GM23338 (cell line): ENCODE data around the gene EPHB2. TPM values are rescaled to one million over a fixed set of nuclear protein-coding genes. Genes with fewer than 3 reads are reported as not detected.

Experiments
- ATAC-seq: fragments of 200-7000 bp; cut with Tn5 transposase; 3 replicates; pipeline ENCODE4 v1.9.1; 2020
- DNase-seq: peaks from one replicate; pipeline ENCODE4 v3.0.0-alpha.2; 2015; ENCODE audit warnings: low spot score
- H2AFZ ChIP-seq: fragments of 200-600 bp; sonication (generic); 2 replicates; pipeline ENCODE4 v1.8.0; 2016; ENCODE audit warnings: antibody characterized with exemption, mild to moderate bottlenecking, moderate library complexity
- H3F3A ChIP-seq: fragments of 200-600 bp; sonication (generic); replicated peaks from 2 replicates; pipeline ENCODE4 v1.8.0; 2017; ENCODE audit warnings: antibody characterized with exemption, mixed run types, low read depth
- H3K27ac ChIP-seq: fragments of 200-600 bp; sonication (generic); 2 replicates; pipeline ENCODE4 v1.6.1; 2016; ENCODE audit warnings: low read depth
- H3K27me3 ChIP-seq: fragments of 200-600 bp; sonication (generic); 2 replicates; pipeline ENCODE4 v1.8.0; 2016; ENCODE audit warnings: mild to moderate bottlenecking, mixed run types, moderate library complexity; ENCODE audit not compliant: insufficient read depth
- H3K36me3 ChIP-seq: fragments of 200-600 bp; sonication (generic); 2 replicates; pipeline ENCODE4 v1.8.0; 2016; ENCODE audit warnings: mild to moderate bottlenecking; ENCODE audit not compliant: insufficient read depth
- H3K4me1 ChIP-seq: fragments of 200-600 bp; sonication (generic); 2 replicates; pipeline ENCODE4 v1.8.0; 2016; ENCODE audit warnings: mild to moderate bottlenecking, moderate library complexity; ENCODE audit not compliant: insufficient read depth
- H3K4me2 ChIP-seq: fragments of 200-600 bp; sonication (generic); 2 replicates; pipeline ENCODE4 v1.7.1; 2017; ENCODE audit warnings: mixed run types
- H3K4me3 ChIP-seq: fragments of 200-600 bp; sonication (generic); 2 replicates; pipeline ENCODE4 v1.6.1; 2016; ENCODE audit warnings: mixed run types
- H3K79me2 ChIP-seq: fragments of 200-600 bp; sonication (generic); replicated peaks from 2 replicates; pipeline ENCODE4 v1.8.0; 2017; ENCODE audit warnings: mild to moderate bottlenecking; ENCODE audit not compliant: insufficient read depth
- H3K9me2 ChIP-seq: fragments of 200-600 bp; sonication (generic); 2 replicates; pipeline ENCODE4 v1.8.0; 2017; ENCODE audit not compliant: insufficient read depth
- H4K20me1 ChIP-seq: fragments of 200-600 bp; sonication (generic); replicated peaks from 2 replicates; pipeline ENCODE4 v1.8.0; 2017; ENCODE audit warnings: mild to moderate bottlenecking; ENCODE audit not compliant: insufficient read depth
- H3K27ac Mint-ChIP-seq: 2 replicates; pipeline ENCODE4 v1.8.0; 2020; ENCODE audit warnings: inconsistent platforms, mild to moderate bottlenecking, moderate library complexity, mixed read lengths
- H3K27me3 Mint-ChIP-seq: 3 replicates; pipeline ENCODE4 v1.8.0; 2022; ENCODE audit warnings: low read depth, mild to moderate bottlenecking, moderate library complexity, mixed read lengths, inconsistent platforms; ENCODE audit not compliant: insufficient read depth, poor library complexity
- H3K36me3 Mint-ChIP-seq: 3 replicates; pipeline ENCODE4 v1.8.0; 2021; ENCODE audit warnings: low read depth, mild to moderate bottlenecking, inconsistent platforms, moderate library complexity, mixed read lengths
- H3K4me1 Mint-ChIP-seq: 3 replicates; pipeline ENCODE4 v1.8.0; 2020; ENCODE audit warnings: mild to moderate bottlenecking, inconsistent platforms, mixed read lengths
- H3K4me3 Mint-ChIP-seq: 3 replicates; pipeline ENCODE4 v1.8.0; 2021; ENCODE audit warnings: moderate library complexity, mild to moderate bottlenecking, inconsistent platforms, mixed read lengths
- H3K9me3 Mint-ChIP-seq: 3 replicates; pipeline ENCODE4 v1.8.0; 2020; ENCODE audit warnings: moderate library complexity, mild to moderate bottlenecking, inconsistent platforms, mixed read lengths
- CREB1 ChIP-seq: fragments of 250-450 bp; sonication (Bioruptor Pico); IDR thresholded peaks from 2 replicates; pipeline ENCODE4 v1.5.0; 2020; ENCODE audit warnings: low read depth, mild to moderate bottlenecking, moderate library complexity
- EZH2 ChIP-seq: fragments of 200-600 bp; sonication (generic); IDR thresholded peaks from one replicate; pipeline ENCODE4 v1.8.0; 2017; ENCODE audit warnings: antibody characterized with exemption, mild to moderate bottlenecking, low read depth; ENCODE audit not compliant: unreplicated experiment
- EZH2phosphoT487 ChIP-seq: fragments of 200-600 bp; sonication (generic); IDR thresholded peaks from one replicate; pipeline ENCODE4 v1.8.1; 2018; ENCODE audit warnings: antibody characterized with exemption; ENCODE audit not compliant: unreplicated experiment
- POLR2AphosphoS5 ChIP-seq: IDR thresholded peaks from 2 replicates; pipeline ENCODE4 v1.6.1; 2016; ENCODE audit warnings: antibody characterized with exemption, low read depth
- polyA plus RNA-seq: library from polyadenylated mRNA; unstranded; fragments of >200 nt; fragmentation: Nextera tagmentation; extraction: Ambion mirVana; gene quantifications from 2 replicates; pipeline ENCODE4 v1.2.1, GENCODE V29; 2016
- total RNA-seq: library from RNA; depleted of rRNA; stranded (reverse); fragments of >200 nt; shearing (Covaris generic); gene quantifications from 2 replicates; pipeline ENCODE4 v1.2.3, GENCODE V29; 2014
- TF ChIP-seq, protein P1 (sequence below): fragments of 250-450 bp; sonication (Bioruptor Pico); IDR thresholded peaks from 2 replicates; pipeline ENCODE4 v1.5.0; 2020; ENCODE audit warnings: mild to moderate bottlenecking, moderate library complexity
- TF ChIP-seq, protein P2 (sequence below), 2 experiments: fragments of 200-600 bp in 1 of 2; sonication (generic) in 1 of 2; conservative IDR thresholded peaks; 2 replicates each; pipeline versions ENCODE4 v1.5.1 to v1.6.1; 2016 to 2017; ENCODE audit warnings: antibody characterized with exemption in 2 of 2, low read depth in 2 of 2, mild to moderate bottlenecking in 2 of 2, moderate library complexity in 1 of 2

EPHB2 gene
- total and polyA plus RNA-seq, 2 experiments from 2014 or later: 4.1 to 20.1 TPM

DNA sequence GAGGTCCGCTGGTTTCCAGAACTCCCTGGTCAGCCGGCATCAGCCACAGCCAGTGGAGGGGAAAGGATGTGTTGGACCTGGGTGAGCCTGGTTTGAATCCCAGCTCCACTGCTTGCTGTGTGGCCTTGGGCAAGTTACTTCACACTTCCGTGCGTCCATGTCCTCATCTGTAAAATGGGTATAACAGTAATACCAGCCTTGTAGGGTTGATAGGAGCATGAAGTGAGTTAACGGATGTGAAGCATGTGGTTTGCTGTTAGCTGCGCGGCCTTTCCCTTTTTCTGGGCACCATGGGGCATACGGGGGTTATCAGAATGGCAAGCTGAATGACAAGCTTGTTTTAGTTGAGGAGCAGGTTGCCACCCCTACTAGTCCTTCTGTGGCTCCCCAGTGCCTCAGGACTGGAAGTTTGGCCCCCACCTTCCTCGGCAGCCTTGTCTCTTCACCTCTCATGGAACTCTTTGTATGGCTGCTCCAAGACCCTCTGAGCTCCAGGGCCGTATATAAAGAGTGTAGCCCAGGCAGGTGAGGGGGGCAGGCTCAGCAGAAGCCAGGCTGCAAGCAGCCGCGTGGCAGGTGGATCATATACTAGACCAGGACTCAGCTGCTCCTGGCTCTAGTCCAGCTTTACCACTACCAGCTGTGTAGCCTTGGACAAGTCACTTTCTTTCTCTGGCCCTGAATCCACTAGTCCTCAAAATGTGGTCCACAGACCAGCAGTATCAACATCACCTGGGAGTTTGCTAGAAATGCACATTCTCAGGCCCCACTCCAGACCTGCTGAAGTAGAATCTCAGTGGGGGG is 166.7 kb downstream of the EPHB2 start (continued):
- TF ChIP-seq, protein P1, sequence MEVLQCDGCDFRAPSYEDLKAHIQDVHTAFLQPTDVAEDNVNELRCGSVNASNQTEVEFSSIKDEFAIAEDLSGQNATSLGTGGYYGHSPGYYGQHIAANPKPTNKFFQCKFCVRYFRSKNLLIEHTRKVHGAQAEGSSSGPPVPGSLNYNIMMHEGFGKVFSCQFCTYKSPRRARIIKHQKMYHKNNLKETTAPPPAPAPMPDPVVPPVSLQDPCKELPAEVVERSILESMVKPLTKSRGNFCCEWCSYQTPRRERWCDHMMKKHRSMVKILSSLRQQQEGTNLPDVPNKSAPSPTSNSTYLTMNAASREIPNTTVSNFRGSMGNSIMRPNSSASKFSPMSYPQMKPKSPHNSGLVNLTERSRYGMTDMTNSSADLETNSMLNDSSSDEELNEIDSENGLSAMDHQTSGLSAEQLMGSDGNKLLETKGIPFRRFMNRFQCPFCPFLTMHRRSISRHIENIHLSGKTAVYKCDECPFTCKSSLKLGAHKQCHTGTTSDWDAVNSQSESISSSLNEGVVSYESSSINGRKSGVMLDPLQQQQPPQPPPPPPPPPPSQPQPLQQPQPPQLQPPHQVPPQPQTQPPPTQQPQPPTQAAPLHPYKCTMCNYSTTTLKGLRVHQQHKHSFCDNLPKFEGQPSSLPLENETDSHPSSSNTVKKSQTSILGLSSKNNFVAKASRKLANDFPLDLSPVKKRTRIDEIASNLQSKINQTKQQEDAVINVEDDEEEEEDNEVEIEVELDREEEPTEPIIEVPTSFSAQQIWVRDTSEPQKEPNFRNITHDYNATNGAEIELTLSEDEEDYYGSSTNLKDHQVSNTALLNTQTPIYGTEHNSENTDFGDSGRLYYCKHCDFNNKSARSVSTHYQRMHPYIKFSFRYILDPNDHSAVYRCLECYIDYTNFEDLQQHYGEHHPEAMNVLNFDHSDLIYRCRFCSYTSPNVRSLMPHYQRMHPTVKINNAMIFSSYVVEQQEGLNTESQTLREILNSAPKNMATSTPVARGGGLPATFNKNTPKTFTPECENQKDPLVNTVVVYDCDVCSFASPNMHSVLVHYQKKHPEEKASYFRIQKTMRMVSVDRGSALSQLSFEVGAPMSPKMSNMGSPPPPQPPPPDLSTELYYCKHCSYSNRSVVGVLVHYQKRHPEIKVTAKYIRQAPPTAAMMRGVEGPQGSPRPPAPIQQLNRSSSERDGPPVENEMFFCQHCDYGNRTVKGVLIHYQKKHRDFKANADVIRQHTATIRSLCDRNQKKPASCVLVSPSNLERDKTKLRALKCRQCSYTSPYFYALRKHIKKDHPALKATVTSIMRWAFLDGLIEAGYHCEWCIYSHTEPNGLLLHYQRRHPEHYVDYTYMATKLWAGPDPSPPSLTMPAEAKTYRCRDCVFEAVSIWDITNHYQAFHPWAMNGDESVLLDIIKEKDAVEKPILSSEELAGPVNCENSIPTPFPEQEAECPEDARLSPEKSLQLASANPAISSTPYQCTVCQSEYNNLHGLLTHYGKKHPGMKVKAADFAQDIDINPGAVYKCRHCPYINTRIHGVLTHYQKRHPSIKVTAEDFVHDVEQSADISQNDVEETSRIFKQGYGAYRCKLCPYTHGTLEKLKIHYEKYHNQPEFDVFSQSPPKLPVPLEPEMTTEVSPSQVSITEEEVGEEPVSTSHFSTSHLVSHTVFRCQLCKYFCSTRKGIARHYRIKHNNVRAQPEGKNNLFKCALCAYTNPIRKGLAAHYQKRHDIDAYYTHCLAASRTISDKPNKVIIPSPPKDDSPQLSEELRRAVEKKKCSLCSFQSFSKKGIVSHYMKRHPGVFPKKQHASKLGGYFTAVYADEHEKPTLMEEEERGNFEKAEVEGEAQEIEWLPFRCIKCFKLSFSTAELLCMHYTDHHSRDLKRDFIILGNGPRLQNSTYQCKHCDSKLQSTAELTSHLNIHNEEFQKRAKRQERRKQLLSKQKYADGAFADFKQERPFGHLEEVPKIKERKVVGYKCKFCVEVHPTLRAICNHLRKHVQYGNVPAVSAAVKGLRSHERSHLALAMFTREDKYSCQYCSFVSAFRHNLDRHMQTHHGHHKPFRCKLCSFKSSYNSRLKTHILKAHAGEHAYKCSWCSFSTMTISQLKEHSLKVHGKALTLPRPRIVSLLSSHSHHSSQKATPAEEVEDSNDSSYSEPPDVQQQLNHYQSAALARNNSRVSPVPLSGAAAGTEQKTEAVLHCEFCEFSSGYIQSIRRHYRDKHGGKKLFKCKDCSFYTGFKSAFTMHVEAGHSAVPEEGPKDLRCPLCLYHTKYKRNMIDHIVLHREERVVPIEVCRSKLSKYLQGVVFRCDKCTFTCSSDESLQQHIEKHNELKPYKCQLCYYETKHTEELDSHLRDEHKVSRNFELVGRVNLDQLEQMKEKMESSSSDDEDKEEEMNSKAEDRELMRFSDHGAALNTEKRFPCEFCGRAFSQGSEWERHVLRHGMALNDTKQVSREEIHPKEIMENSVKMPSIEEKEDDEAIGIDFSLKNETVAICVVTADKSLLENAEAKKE (CRISPR knock-in tag): no peak
- TF ChIP-seq EZH2phosphoT487: no peak

DNA sequence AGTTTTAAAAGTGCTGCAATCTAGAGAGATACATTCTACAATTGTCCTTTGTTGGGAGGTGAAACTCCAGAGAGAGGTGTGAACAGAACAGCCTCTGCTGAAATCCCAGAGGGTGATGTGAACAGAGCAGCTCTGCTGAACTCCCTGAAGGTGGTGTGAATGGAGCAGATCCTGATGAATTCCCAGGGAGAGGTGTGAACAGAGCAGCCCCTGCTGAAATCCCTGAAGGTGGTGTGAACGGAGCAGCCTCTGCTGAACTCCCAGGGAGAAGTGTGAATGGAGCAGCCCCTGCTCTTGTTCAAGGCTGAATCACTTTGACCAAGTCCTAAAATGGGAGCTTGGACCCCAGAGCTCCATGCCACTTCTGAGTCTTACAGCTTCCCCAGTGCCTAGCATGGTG is 167.3 kb downstream of the EPHB2 start:
- no peak for DNase-seq
- Mint-ChIP-seq H3K4me1 (peaks cover 7% of the 10 kb centered on the region), H3K27ac (no peak overlapping the region), H3K27me3 (peaks cover 8% of the 10 kb centered on the region), H3K36me3 (no peaks in the 10 kb centered on the region), H3K4me3 (no peak overlapping the region), H3K9me3 (no peaks in the 10 kb centered on the region)
- Histone ChIP-seq H3K79me2 (no peaks in the 10 kb centered on the region), H3F3A (no peaks in the 10 kb centered on the region), H3K4me1 (0 out of 2 replicates have a peak, but pooled peaks cover 2% of the 10 kb centered on the region), H3K36me3 (no peaks in the 10 kb centered on the region), H3K27me3 (no peaks in the 10 kb centered on the region), H3K4me3 (no peak overlapping the region), H4K20me1 (no peaks in the 10 kb centered on the region), H3K4me2 (no peak overlapping the region), H3K9me2 (no peaks in the 10 kb centered on the region), H2AFZ (no peak overlapping the region), H3K27ac (no peak overlapping the region)
- ATAC-seq: no peak
- TF ChIP-seq, protein P1 (CRISPR knock-in tag): no peak
- TF ChIP-seq EZH2phosphoT487: no peak
- TF ChIP-seq EZH2: no peak
- no peak for TF ChIP-seq CREB1 (CRISPR knock-in tag)
- TF ChIP-seq POLR2AphosphoS5: no peak
- TF ChIP-seq, protein P2, sequence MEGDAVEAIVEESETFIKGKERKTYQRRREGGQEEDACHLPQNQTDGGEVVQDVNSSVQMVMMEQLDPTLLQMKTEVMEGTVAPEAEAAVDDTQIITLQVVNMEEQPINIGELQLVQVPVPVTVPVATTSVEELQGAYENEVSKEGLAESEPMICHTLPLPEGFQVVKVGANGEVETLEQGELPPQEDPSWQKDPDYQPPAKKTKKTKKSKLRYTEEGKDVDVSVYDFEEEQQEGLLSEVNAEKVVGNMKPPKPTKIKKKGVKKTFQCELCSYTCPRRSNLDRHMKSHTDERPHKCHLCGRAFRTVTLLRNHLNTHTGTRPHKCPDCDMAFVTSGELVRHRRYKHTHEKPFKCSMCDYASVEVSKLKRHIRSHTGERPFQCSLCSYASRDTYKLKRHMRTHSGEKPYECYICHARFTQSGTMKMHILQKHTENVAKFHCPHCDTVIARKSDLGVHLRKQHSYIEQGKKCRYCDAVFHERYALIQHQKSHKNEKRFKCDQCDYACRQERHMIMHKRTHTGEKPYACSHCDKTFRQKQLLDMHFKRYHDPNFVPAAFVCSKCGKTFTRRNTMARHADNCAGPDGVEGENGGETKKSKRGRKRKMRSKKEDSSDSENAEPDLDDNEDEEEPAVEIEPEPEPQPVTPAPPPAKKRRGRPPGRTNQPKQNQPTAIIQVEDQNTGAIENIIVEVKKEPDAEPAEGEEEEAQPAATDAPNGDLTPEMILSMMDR (conservative IDR thresholded peaks at IDR 0.05; ENCODE audit: low read depth in 2 of 2): no peak
